Limb (tissue), 2 donors: Measurements from ENCODE around the gene CXCL12.

Experiments
- DNase-seq, 2 donors: peaks; one replicate each; pipeline ENCODE4 v3.0.0-alpha.2; 2016; ENCODE audit errors: extremely low spot score in 2 of 2

Gene CXCL12

DNA sequence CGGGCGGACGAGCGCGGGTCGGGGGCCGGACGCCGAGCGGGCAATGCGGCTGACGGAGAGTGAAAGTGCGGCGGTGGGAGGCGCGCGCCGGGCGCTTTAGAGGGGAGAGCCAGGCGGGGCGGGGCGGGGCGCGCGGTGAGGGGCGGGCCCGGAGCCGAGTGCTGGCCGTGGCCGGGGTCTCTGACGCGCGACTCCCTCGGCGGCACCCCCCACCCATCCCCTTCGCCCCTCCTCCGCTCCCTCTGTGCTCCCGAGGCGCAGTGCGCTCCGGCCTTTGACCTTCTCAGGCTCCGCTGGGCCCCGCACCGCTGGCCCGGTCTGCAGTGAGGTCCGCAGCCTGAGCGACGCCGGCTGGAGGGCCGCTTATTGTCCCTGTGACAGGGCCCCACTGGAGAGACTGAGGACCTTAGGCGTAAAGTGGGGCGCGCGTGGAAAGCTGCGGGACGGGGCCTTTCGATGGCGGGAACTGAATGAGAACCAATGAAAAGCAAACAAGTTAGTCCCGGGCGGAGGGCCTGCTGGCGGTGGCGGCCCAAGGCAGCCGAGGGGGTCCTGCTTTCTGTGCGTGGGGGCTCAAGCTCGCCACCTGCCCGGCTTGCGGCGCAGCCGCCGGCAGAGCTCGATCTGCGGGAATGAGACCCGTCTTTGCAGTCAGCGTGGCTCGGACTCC, at the start of gene CXCL12:
CXCL12 (minus strand) TSS at position 72 of the 670 bp plus-strand sequence. CDS start 92 bp downstream, outside the sequence.
- peak; percentile 52 to 85 for DNase-seq

- no peak for DNase-seq
These were observed 42.6 kb upstream of the CXCL12 start for GRCh38 chr10:44427479-44427878.

DNA sequence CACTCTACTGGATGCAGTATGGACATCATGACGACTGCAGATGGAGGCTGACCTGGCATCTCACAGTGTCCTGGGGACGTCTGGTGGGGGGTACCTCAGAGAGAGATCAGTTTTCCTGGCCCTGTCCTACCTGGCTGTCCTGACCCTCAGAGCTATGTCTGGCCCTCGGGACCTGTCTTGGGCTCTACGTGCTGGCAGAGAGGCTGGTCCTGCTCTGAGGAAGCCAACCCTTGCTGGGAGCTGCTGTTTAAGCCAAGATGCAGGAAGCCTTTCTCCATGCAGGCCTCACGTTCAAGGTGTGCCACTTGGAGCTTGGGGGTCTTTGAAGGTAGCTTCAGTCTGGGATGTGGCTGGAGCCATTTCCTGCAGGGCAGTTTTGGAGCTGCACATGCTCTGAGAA, 42.1 kb upstream of the CXCL12 start:
- no peak for DNase-seq

GRCh38 chr10:44426247-44427034, 41.5 kb upstream of the CXCL12 start:
- no peak for DNase-seq

DNA sequence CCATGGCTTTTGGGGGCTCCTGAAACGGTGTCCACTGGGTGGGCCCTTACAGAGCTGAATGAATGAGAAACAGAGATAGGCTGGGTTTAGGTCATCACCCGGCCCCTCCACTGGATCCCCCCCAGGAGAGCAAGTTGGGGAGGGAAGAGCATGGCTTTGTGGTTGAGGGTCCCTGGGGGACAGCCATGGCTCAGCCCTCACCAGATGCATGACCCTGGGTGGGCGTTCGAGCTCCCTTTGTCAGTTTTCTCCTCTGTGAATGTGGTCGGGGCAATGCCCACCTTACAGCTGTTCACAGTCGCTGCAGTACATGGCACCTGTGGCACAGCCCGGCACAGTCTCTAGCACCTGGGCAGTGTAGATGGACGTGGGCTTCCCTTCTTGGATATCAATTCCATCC, 40.6 kb upstream of the CXCL12 start:
- peak in 1 of 2 donors; percentile 20 for DNase-seq

- DNase-seq: peak in 1 of 2 donors; percentile 25
These were observed 40.1 kb upstream of the CXCL12 start for GRCh38 chr10:44424957-44425356.

DNA sequence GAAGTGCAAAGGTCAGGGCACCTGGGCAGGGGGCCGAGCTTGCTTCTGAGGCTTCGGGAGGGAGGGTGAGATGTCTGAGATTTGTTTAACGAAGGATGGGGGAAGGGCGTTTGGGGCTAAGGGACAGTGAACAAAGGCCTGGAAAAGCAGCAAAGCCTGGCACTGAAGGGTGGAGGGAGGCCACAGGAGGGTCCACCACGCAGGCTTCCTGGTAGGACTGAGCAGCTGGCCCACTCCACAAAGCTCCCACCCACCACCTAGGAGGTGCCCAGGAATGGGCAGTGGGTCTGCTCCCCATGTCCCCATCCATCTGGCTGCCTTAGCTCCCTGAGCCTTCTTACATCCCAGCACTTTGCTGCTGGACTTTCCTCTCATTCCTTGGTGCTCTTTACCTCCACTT, 39.4 kb upstream of the CXCL12 start:
- DNase-seq: no peak

DNA sequence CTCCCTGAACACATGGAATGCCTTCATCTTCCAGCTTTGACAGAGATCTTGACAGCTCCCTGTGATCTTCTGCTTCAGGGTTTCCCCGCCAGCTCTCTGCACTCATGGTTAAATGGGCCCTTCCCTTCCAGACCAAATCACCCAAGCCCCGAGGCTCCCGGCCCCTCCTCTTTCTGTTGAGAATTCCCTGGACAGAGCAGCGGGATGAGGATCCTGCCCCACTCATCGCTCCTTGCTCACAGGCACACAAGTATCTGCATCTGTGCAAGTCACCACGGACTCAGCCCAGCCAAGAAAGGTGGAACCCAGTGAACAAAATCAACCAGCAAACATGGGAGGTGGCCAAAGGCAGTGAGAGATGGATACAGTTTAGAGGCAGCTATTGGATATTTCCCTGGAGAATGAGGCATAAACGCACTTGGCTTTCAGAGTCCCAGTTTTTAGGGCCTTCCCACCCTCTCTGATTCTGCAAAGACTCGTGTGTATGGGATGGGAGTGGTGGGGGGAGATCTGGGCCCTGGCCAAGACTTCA, 37.7 kb upstream of the CXCL12 start:
- DNase-seq: peak; percentile 41 to 58

- no peak for DNase-seq
These were observed 37.3 kb upstream of the CXCL12 start for GRCh38 chr10:44422153-44422552.

GRCh38 chr10:44419790-44420549, 35.1 kb upstream of the CXCL12 start:
- no peak for DNase-seq

DNA sequence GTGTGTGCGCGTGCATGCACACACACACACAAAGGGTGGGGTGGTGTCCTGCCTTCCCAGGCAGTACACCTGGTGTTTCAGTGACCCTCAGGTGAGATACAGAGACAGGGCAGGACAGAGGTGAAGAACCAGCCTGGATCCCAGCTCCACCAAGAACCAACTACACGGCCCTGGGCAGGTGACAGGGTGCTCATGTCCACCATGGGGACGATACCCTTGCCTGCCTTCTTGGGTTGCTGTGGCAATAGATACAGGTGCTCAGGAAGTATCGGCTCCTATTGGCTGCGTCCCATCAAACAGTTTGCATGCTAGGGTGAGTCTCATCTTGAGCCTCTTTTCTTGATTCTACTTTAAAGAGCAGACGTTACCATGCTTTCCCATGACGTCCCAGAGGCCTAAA, 33.7 kb upstream of the CXCL12 start:
- no peak for DNase-seq

DNA sequence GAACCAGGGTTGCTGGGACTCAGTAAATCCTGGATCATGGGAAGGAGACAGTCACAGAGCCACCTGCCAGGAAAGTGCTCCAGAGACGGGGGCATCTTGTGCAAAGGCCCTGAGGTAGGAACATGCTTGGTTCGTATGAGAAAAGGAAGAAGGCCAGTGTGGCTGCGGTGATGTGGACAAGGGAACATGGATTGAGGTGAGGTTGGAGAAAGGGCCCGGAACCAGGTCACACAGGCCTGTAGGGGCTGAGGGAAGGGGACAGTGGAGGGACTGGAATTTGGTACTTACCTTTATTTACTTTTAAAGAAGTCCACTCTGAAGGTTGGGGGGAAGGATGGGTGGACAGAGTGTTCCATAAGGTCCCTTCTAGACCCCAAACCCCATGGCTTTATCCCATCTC, 32.9 kb upstream of the CXCL12 start:
- no peak for DNase-seq

- DNase-seq: peak in 1 of 2 donors; percentile 21
These were observed 32.0 kb upstream of the CXCL12 start for GRCh38 chr10:44416936-44417335.

GRCh38 chr10:44416021-44416771, 31.3 kb upstream of the CXCL12 start:
- DNase-seq: peak; percentile 27 to 64

GRCh38 chr10:44415121-44415520, 30.2 kb upstream of the CXCL12 start:
- no peak for DNase-seq

DNA sequence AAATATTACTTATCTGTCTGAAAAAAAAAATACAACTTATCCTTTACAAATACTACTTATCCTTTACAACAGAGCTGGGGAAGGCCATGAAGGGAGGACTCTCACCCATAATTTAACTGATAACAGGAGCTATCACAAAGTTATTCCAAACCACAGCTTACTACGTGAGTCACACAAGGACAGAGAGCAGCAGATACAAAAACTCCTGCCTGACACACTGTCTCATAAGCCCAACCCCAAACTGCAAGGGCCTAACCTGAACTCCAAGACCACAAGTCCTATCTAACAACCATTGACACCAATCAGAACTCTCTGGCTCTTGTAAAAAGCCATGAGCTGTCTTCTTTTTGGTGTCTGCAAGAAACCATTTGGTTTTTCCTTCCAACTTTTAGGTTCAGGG, 28.5 kb upstream of the CXCL12 start:
- DNase-seq: no peak

DNA sequence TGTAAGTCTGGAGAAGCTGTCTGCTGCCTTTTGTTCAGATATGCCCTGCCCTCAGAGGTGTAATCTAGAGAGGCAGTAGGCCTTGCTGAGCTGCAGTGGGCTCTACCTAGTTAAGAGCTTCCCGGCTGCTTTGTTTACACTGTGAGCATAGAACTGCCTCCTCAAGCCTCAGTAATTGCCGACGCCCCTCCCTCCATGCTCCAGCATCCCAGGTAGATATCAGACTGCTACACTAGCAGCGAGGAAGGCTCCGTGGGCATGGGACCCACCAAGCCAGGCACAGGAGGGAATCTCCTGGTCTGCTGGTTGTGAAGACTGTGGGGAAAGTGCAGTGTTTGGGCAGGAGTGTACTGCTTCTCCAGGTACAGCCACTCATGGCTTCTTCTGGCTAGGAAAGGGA, 26.4 kb upstream of the CXCL12 start:
- peak in 1 of 2 donors; percentile 9 for DNase-seq

DNA sequence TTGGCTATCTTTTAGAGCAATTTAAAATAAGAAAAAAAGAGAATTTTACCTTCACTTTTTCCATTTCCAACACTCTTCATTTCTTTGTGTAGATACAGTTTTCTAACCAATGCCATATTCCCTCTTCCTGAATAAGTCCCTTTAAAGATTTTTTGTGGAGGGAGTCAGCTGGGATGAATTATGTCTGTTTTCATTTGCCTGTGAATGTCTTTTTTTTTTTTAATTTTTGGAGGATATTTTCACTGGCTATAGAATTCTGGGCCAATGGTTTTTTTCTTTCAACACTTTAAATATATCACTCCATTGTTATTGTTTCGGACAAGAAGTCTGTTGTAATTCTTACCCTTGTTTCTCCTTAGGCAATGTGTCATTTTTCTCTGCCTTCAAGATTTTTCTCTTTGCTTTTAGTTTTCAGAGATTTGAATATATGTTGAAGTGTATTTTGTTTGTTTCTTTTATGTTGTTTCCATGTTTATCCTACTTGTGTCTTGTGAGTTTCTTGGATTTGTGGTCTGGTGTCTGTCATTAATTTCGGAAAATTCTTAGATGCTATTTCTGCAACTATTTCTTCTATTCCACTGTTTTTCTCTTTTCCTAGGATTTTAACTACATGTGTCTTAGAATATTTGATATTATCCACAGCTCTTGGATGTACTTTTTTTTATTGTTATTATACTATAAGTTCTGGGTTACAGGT, 20.0 kb upstream of the CXCL12 start:
- DNase-seq: no peak

DNA sequence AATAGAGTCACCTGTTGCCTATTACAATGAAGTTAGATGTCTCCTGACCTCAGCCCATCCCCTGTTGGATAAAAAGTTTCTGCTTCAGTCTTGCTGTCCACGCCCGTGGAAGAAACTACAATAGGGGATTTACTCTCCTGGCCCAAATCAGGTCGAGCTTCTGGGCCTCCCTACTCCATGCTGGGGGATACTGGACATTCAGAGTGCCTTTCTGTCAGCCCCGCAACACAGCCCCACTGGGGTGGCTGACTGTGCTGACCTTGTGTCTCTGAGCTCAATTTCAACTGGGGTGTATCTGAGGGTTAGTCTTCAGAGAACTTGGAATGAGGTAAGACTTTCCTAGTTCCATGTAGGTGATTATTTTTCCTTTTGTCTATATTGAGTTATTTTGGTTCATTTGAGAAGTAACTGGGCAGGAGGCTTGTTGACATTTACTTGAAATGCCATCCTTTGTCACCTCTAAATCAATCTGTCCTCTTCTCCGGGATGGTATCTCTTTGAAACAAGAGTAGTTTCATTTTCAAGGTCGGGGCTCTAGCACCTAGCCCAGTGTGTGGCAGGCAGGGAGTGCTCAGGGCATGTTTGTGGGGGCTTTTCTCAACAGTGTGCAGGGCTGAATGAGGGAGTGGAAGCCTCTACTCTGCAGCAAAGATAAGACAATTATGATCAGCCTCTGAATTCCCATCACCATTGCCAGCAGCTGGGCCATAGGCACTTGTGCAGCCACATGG, 17.7 kb upstream of the CXCL12 start:
- DNase-seq: peak in 1 of 2 donors; percentile 17

- no peak for DNase-seq
These were observed 15.6 kb upstream of the CXCL12 start for GRCh38 chr10:44400541-44400940.
